Ramos (cell line): ENCODE measurements around the gene LEFTY2.
"Not testable (repeated sequence)": the region's sequence is repeated elsewhere in the genome, so short reads cannot be mapped to it uniquely, and the experiment has no call there.

Source experiments
- in situ Hi-C: fragments of 300-500 bp; cut with MboI; formaldehyde crosslinking; loops from one replicate; pipeline ENCODE4 v1.14.3; 2022; ENCODE audit warnings: low sequenced_read_pairs; ENCODE audit not compliant: unreplicated experiment

The LEFTY2 gene

DNA sequence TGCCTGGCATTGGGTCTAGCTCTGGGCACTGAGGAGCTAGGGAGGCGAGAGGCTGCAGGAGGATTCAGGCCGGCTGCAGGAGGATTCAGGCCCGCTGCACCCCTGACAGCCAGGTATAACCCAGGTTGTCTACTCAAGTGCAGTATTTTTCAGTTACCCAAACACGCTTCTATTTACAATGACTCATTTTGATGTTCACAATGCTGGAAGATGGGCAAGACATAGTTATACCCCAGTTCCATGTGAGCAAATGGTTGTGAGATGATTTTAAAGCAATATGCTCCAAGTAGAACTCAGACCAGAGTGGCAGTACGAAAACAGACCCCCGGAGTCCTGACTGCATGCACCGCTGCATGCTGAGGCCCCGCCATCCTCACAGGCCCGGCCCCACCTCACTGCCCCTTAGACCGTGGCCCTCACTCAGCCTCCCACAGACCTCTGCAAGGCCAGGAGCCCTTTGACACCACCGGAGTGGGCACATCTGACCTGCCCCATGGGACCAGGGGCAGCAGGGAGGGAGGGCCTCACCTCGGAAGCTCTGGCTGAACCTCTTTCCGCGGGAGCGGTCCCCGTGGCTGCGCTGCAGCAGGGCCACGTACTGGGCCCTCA lies 52.6 kb downstream of the LEFTY2 start:
- in situ Hi-C loops = no loop called here

DNA sequence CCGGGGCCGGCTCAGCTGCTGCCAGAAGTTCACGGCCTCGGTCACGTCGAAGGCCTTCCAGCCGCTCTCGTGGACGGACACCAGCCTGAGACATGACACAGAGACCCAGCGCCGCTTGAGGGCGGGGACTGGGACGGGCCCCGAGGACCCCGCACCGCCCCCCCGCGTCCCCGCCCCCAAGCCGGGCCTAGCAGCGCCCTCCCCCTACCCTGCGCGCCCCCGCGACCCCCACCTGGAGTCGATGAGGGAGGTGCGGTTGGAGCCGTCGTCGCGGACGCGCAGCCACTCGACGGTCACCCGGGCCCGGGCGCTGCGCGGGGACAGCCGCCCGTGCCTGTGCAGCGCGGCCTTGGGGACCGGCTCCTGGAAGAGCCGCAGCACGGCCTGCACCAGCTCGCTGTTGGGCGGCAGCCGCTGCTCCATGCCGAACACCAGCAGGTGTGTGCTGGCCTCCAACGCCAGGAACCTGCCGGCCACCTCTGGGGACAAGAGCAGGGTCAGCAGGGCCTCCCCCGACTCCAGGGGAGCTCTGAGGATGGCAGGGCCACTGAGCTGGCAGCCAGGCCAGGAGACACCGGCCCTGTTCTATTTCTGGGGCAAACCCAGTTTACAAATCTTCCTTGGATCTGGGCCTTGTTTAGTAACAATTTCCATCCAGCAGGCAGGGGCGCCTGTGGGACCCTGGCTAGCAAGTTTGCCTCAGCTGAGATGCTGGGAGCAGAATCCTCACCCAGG lies 53.3 kb downstream of the LEFTY2 start:
- in situ Hi-C loops = not testable (repeated sequence)

- in situ Hi-C loops = no loop called here
These were observed 54.0 kb downstream of the LEFTY2 start for GRCh38 chr1:225887030-225887314.
